NCI-H1105 treated with DMSO at 0.1 percent for 48 hours (cell line): ENCODE measurements around the gene TM9SF4.
"Not testable (repeated sequence)": the region's sequence is repeated elsewhere in the genome, so short reads cannot be mapped to it uniquely, and the experiment has no call there.

Source experiments
- DNase-seq: peaks from one replicate; lab custom pipeline; 2025; lab: John Stamatoyannopoulos, UW

The TM9SF4 gene

GRCh38 chr20:32089637-32090362 lies 19.7 kb upstream of the TM9SF4 start:
- DNase-seq = no peak

GRCh38 chr20:32091888-32092346 lies 17.6 kb upstream of the TM9SF4 start:
- DNase-seq = peak; percentile 76

GRCh38 chr20:32098786-32099185 lies 10.7 kb upstream of the TM9SF4 start:
- no peak for DNase-seq

- no peak for DNase-seq
Measured at GRCh38 chr20:32108814-32109391, 611 bp upstream of the TM9SF4 start.

- no peak for DNase-seq
Measured at GRCh38 chr20:32110173-32110704, 725 bp downstream of the TM9SF4 start.

GRCh38 chr20:32110727-32111126 lies 1.2 kb downstream of the TM9SF4 start:
- DNase-seq = no peak

GRCh38 chr20:32111156-32111686 lies 1.7 kb downstream of the TM9SF4 start:
- no peak for DNase-seq

- no peak for DNase-seq
Measured at GRCh38 chr20:32111753-32112152, 2.2 kb downstream of the TM9SF4 start.

- no peak for DNase-seq
Measured at GRCh38 chr20:32112841-32113240, 3.3 kb downstream of the TM9SF4 start.

- no peak for DNase-seq
Measured at GRCh38 chr20:32113591-32114260, 4.2 kb downstream of the TM9SF4 start.

GRCh38 chr20:32114305-32114960 lies 4.9 kb downstream of the TM9SF4 start:
- DNase-seq = no peak

- no peak for DNase-seq
Measured at GRCh38 chr20:32115211-32115767, 5.8 kb downstream of the TM9SF4 start.

- no peak for DNase-seq
Measured at GRCh38 chr20:32116079-32116521, 6.6 kb downstream of the TM9SF4 start.

- not testable (repeated sequence) for DNase-seq
Measured at GRCh38 chr20:32116796-32117195, 7.3 kb downstream of the TM9SF4 start.

GRCh38 chr20:32118427-32118826 lies 8.9 kb downstream of the TM9SF4 start:
- DNase-seq = not testable (repeated sequence)

- no peak for DNase-seq
Measured at GRCh38 chr20:32119734-32120133, 10.2 kb downstream of the TM9SF4 start.

- DNase-seq = not testable (repeated sequence)
Measured at GRCh38 chr20:32121908-32122307, 12.4 kb downstream of the TM9SF4 start.

GRCh38 chr20:32123088-32123487 lies 13.6 kb downstream of the TM9SF4 start:
- no peak for DNase-seq

GRCh38 chr20:32124916-32125454 lies 15.5 kb downstream of the TM9SF4 start:
- no peak for DNase-seq

GRCh38 chr20:32125506-32125905 lies 16.0 kb downstream of the TM9SF4 start:
- no peak for DNase-seq

GRCh38 chr20:32126919-32127318 lies 17.4 kb downstream of the TM9SF4 start:
- no peak for DNase-seq
